CD4-positive, alpha-beta T cell treated with Interleukin-15 for 4 hours (primary cell): ENCODE data around the gene RESP18.
A peak's percentile ranks its signal among the peaks of the same experiment; 100 is the strongest.
"Not testable (repeated sequence)": the region's sequence is repeated elsewhere in the genome, so short reads cannot be mapped to it uniquely, and the experiment has no call there.

Experiments used
- DNase-seq: peaks from one replicate; pipeline ENCODE4 v3.0.0-alpha.2; 2020; ENCODE audit warnings: low spot score

Gene RESP18

DNA sequence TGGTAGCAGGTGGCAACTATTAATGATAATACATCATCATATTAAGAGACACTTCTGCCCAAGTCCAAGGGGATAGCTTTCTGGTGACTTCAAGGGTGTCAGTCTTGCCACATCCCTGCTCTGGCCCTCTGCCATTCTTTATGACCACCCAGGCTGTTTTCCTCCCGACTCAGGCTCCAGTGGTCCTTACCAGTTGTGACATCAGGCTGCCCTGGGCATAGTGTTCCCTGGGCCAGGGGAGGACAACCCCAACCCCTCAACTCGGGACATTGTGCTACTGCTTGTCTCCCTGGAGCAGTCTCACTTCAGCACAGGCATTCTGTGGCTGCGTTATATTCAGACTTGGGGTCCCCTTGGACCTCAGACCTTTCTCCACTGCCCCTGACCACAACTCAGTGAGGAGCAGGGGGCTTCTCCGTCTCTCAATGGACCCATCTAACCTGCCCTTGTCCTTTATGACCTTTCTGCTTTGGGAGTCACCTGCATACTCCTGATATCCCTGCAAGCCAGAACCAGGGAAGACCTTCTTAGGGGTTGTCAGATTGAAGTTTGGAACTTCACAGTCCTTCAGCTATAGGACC lies 40.5 kb downstream of the RESP18 start:
- DNase-seq, result no peak

DNA sequence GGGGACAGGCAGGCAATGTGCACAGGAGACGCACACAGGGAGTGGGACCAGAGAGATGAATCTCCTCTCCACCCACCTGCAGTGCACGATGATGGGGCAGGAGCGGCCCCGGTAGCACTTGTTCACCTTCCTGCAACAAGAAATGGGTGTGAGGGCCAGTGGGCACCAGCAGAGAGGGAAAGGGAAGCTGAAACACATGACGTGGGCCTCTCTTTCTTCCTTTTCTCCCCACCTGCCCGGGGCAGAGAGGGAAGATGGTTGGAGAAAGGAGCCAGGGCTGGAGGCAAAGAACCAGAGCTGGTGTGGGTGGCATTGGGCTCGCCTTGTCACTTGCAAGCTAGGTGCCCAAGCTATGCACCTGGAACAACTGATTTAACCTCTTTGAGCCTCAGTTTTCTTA lies 41.1 kb downstream of the RESP18 start:
- DNase-seq, result no peak

DNA sequence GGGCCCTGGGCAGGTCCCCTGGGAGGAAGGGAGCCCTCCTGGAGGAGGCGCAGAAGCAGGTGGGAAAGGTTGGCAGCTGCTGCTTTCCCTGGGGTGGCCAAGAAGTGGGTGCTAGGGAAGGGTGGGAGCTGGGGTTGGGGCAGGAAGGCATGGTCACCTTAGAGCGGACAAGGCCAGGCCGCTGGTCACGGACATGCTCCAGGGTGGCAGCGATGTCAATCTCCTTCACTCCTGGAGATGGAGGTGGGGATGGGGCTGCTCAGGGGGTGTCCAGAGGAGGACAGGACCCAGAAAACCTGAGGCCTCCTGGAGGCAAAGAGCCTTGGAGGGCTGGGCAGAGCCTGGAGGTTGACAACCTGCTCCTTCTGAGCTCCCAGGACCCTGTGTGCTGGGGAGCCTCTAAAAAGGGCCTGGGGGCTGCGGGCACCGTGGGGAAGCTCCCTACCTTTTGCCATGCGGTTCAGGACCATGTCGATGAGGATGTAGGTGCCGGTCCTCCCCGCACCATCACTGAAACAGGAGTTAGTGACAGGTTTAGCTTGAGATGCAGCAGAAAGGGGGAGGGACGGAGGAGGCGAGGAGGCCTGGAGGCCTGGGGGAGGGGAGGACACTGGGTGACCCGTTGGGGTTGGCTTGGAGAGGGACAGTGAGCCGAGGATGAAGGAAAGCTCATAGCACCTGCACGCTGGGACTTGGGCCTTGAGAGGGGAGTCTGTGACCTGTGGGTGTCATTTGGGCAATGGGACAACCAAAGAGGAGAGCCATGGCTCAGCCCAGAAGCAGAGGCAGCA lies 42.0 kb downstream of the RESP18 start:
- DNase-seq, result no peak

DNA sequence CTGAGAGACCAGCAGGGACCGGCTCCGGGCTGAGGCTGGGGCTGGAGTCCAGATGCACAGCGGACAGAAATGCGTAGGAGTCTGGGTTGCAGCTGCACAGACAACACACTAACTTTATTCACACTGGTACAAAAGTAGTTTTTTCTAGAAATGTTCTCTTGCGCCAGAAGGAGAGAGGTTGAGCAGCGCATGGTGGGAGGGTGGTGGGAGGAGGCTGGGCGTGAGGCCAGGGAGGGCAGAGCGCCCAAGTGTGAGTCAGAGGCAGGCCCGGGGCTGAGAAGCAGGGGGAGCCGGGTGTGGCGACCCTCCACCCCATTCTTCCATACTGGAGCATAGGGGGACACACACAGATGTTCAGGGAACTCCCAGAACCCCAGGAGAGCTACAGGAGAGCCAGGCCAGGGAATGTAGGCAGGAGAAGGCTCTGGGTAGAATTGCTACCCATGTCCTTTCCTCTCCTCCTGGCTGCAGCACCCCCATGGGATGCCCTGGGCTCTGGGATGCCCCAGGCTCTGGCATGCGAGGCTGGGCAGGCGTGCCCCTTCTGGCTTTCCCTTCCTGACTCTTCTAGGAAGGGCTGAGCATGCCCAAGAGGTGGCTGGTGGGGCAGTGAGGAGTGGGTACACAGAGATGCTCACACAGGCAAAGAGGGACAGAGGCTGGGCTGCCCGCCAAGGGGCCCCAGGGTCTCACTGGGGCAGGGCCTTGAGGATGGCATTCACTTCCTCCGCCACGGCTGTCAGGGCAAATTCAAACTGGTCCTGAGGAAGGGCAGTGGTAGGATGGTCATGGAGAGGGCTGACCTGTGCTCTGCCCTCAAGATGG lies 42.8 kb downstream of the RESP18 start:
- DNase-seq, result no peak

DNA sequence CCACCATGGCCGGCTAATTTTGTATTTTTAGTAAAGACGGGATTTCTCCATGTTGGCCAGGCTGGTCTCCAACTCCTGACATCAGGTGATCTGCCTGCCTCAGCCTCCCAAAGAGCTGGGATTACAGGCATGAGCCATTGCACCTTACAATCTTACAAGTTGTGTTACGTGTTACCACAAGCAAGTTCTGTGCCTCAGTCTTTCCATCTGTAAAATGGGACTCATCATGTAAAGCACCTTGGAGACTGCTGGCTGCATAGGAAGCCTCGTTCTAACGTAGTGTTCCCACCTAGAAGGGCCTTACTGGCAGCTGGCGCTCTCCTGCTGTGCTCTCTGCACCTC lies 43.4 kb downstream of the RESP18 start:
- DNase-seq, result no peak

DNA sequence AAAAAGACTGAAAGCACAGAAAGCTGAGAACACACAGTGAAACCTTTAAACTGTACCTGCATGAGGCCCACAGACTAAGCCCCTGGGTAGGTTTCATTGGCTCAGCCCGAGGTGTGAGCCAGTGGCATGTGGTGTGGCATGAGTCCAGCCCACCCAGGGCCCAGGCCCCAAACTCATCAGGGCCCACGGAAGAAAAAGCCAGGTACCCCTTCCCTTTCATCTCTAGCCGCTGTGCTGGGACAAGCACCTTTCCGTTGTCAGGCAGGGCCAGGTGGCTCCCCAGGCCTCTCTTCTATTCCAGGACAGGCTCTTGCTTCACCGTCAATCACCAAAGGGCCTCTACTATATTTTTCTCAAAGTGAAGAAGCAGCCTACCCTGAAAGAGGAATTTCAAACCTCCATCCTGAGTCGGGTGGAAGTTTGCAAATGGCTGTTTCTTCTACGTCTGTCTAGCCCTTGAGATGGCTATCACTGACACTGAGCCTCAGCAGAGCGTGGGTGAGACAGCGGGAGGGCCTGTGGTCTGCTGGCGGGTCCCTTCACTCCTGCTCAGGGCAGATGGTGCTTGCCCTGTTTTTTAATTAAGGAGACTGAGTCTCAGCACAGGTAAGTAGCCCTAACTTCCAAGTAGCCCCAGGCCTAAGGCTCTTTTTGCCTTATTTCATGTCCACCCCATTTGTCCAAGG lies 44.8 kb downstream of the RESP18 start:
- DNase-seq, result no peak

DNA sequence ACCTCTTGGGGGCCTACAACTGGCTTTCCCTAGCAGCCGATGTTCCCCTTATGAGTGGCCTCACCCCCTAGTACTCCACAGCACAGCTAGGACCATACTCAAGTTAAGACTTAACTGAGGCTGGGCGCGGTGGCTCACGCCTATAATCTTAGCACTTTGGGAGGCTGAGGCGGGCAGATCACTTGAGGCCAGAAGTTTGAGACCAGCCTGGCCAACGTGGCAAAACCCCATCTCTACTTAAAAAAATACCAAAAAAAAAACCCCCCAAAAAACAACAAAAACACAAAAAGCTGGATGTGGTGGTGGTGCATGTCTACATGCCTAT lies 45.5 kb downstream of the RESP18 start:
- DNase-seq, result not testable (repeated sequence)

DNA sequence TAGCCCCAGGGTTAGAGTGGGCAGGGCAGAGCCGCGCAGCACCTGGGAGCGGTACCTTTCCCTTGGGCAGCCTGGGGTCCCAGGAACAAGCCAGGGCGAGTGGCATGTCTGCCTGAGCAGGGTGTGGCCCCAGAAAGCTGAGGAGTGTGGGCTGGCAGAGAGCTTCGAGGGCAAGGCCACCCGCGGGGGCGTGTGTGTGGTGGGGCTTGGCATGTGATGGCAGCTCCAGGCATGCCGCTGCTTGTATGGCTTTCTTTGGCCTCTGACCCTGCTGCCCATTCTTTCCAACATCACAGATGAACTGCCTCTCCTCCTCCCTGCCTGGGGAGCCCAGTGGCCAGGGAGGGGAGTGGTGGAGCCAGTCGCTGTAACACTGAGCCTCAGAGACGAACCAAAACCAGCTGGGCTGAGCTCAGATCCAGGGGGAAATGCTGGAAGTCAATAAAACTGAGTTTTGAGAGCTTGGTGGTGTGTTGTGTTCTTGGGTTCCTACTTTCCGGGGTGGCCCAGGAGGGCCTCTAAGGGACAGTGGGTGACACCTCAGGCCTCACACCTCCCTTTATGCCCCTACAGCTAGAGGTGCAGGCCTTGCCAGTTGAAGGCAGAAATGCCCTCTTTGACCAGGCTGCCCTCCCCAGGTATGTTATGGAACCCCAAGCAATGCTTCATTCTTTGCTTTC lies 46.0 kb downstream of the RESP18 start:
- no peak for DNase-seq

DNA sequence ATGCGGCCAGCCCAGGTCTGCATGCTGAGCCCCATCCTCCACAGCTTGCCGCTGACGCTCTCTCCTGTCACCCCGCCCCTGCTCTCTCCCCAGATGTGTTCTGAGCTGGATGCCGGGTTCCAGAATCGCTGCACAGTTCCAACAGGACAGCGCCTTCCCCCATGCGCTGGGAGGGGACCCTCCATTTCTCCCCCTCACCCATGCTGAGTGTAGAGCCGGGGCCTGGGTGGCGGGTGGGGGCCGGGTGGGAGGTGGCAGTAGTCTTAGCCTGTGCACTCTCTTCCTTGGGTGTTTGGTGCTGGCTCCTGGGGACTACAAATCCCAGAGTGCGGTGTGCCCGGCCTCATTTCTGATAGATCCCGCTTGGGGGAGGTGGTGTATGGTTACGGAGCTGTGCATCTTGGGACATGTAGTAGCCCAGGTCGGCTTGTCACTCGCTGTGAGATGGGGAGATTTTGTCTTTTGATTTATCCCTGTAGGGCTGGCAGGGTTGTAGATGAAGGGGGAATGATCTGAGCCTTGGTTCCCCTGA lies 46.6 kb downstream of the RESP18 start:
- no peak for DNase-seq

DNA sequence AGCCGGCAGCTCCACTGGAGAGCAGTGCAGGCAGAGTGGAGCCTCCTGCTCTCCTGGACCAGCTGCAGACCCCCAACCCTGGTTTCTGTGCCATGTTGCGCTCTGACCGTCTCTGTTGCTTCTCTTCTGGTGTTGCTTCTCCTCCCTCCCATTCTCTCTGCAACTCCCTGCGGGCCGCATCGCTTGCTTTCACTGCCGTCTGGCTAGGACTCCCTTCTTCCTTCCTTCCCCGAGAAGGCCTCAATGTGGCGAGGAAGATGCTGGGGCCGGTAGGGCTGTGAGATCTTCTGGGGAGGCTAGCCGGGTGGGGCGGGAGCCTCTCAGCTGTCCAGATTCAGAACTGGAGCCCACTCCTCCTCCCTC lies 47.2 kb downstream of the RESP18 start:
- DNase-seq, result no peak

DNA sequence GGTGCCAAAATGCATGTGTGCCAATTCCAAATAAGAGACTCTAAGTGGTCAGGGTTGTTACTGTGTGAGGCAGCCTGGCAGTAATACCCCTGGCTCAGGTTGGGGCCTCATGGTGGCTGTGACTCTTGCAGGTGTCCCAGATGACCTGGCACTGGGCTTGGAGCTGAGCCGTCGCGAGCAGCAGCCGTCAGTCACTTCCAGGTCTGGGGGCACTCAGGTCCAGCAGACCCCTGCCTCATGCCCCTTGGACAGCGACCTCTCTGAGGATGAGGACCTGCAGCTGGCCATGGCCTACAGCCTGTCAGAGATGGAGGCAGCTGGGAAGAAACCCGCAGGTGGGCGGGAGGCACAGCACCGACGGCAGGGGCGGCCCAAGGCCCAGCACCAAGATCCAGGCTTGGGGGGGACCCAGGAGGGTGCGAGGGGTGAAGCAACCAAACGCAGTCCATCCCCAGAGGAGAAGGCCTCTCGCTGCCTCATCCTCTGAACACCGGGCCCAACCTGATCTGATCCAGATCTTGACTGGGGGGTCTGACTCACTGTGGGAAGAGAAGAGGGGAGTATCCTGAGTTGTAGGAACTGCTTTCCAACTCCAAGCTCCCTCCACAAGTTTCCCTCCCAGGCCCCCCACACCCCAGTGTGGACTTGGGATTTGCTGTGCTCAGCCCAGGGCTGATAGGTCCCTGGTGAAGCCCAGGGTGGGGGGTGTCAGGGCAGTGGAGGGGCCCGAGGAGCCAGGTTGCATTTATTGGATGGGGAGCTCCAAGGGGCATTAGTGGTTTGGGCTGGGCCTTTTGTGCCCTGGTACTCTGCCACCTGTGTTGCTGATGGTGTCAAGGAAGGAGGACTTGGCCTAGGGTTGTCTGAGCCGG lies 47.8 kb downstream of the RESP18 start:
- no peak for DNase-seq

DNA sequence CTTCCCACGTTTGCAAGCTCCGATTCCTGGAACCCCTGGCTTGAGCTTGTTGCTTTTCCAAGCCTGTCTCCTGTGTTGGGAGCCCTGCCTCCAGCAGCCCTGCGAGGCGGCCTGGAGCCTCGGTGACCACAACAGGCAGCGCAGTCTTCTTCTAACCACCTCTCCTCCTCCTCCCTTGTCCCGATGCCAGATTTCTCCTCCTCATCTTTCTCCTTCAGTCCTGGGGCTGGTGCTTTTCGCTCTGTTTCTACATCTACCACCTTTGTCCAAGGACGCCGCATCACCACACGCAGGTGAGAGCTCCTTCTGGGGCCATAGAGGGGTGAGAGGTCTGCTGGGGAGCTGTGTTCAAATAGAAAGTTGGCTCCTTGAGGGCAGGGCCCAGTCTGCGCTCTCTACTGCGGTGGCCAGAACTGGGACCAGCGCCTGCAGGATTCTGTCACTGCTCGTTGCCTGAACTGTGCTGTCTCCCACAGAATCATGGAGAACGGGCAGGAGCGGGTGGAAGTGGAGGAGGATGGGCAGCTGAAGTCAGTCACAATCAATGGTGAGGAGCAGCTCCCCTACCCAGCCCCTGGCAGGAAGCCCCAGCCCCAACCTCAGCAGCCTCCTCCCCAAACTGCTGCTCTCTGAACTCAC lies 49.5 kb downstream of the RESP18 start:
- no peak for DNase-seq

DNA sequence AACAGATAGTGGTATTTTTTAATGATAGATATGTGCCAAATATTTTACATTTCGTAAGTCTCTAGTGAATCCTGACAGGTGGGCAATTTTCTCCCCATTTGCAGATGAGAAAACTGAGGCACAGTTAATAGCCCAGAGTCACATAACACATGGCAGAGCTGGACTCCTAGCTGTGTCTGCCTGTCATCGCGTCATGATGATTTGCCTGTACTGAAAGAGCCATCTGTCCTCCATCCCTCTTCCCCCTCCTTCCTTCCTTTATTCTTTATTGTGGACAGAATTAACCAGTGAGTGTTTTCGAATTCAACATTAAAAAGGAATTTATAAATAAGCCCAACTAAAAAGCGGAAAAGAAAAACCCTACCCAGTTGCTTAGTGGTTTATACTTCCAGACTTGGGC lies 50.2 kb downstream of the RESP18 start:
- no peak for DNase-seq

DNA sequence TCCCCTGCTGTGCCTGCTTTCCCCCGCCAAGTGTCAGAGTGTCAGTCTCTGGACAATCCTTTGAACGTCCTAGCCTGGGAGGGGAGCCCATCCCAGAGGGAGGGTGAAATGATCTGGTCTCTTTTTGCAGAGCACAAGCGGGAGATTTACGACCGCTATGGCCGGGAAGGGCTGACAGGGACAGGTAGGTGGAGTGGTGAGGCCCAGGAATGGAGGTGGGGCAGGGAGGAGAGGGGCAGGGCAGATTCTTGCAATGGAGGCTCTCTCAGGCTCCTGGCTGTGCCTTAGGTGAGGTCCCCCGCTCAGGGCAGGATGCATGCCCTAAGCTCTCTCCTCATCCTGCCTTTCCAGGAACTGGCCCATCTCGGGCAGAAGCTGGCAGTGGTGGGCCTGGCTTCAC lies 51.0 kb downstream of the RESP18 start:
- DNase-seq, result no peak

DNA sequence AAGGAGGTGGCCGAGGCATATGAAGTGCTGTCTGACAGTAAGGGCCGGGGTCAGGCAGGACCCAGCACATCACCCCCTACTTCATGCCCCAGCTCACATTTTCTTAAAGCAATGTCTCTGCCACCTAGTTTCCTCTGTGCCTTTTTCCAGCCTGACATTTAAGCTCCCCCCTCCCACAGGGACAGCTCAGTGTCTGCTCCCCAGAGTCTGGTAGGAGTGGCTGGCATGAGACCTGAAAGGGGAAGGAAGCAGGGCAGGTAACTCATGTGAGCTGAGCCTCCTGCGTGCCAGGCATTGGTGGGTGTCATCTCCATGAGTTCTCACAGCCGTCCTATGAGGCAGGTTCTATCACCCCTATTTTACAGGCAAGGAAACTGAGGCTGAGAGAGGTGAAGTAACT lies 51.9 kb downstream of the RESP18 start:
- no peak for DNase-seq

DNA sequence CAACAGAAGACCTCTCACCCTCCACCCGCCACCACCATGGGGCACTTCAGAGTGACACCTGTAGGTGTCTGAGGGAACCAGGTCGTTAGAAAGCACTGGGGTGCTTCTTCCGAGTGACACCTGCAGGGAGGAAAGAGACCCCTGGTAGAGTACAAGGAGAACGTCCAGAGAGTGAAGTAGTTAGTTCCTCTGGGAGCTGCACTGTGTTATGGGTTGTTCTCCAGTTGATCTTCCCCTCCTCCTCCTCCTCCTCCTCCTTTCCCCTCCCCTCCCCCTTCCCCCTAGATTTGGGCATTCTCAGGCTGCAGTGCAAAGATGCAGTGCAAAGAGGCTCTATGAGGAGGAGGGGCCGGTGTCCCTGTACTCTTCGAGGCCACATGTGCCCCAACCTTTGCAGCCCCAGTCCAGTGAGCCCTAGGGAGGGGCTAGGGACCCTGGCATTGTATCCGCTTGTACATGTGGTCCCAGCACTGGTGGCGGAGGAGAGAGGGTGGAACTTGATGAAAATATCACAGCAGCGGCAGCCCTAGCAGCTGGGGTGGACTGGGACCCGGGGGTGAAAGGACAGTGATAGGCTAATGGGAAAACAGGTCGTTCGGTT lies 52.5 kb downstream of the RESP18 start:
- DNase-seq, result no peak

DNA sequence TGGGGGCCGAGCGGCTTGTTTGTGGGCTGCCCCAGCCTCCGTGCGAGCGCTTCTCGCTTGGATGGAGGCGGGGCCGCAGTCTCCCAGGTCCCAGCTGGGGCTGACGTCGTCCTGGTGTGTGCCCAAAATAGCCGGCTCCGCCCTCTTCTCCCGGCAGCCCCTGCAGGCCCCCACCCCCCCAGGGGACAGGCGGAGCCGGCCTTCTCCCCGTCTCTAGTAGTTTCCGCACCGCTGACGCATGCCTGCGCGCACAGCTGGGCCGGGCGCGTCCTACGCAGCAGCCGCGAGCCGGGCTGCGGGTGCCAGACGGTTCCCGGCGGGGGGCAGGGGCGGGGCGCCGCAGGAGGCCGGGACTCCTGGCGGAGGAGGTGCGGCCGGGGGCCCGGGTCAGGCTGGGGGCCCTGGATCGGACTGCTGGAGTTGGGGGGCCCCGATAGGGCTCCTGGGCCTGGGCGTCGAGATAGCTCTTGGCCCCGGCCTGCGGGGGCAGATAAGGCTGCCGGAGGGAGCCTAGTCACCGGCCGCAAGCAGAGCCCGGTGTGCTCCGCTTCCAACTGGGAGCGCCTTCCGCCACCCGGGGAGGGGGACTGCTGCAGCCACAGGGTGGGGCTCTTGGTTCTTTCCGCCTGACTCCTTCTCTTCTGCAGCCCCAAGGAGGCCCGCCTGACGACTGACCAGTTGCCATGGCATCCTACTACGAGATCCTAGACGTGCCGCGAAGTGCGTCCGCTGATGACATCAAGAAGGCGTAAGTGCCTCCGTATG lies 53.2 kb downstream of the RESP18 start, which contains the start of gene DNAJB2:
DNAJB2 (plus strand) TSS at position 216 of the 765 bp plus-strand sequence; CDS start at position 684, 468 bp downstream.
- DNase-seq, result peak; percentile 98

DNA sequence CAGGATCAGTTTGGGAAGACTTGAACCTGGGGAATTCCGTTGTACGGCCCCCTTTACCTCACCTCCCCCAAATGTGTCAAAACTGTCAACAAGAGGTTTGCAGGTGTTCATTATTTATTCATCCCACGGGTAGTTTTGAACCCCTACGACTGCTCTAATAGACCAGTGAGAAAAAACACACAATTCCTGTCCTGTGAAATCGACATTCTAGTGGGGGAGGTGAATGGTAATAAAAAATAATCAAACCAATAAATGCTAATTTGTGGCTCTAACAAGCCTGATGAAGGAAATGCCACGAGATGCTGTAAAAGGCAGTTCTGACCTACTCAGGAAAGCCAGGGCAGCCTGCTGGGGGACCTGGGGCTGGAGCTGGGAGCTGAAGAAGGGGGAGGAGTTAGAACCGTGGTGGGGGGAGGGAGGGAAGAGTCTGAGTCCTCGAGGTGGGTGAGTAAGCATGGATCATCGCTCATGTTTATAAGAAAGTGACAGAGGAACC lies 53.8 kb downstream of the RESP18 start:
- no peak for DNase-seq
